HCT116 (cell line): Measurements from ENCODE around the gene EXOC4. TPM values are rescaled to one million over a fixed set of nuclear protein-coding genes. Genes with fewer than 3 reads are reported as not detected.

Experiments used
- ATAC-seq: fragments of 200-7000 bp; cut with Tn5 transposase; 2 replicates; pipeline ENCODE4 v1.9.1; 2020; ENCODE audit warnings: mild to moderate bottlenecking, moderate library complexity
- BruUV-seq: library from RNA; stranded (reverse); fragments of 400-500 nt; replicated peaks from 2 replicates; lab custom pipeline; 2021; lab: Mats Ljungman, UMichigan
- CTCF ChIA-PET: fragments of 300-600 bp; sonication (Branson Sonifier 250); formaldehyde crosslinking; loops from one replicate; lab custom pipeline; 2021; ENCODE audit warnings: antibody characterized with exemption; lab: Charles Lee
- POLR2A ChIA-PET: fragments of 300-600, 350-600 bp; sonication (Branson Sonifier 250); formaldehyde crosslinking; loops from one replicate; lab custom pipeline; 2021; ENCODE audit warnings: antibody characterized with exemption; lab: Charles Lee
- RAD21 ChIA-PET, 2 experiments: fragments of 300-600 bp; sonication (Branson Sonifier 250); formaldehyde crosslinking; loops; one replicate each; lab custom pipeline; 2023; ENCODE audit warnings: low total read pairs in 2 of 2; ENCODE audit not compliant: uncharacterized antibody in 2 of 2, unreplicated experiment in 2 of 2, low non-redundant PET in 1 of 2; lab: Charles Lee
- DNase-seq: peaks from one replicate; pipeline ENCODE4 v3.0.0-alpha.2; 2010; ENCODE audit warnings: low read depth, low spot score
- H2AFZ ChIP-seq: fragments of 200-600 bp; shearing (Covaris generic), sonication (generic); 2 replicates; pipeline ENCODE4 v1.6.1; 2017; ENCODE audit warnings: low read depth, mixed run types, mixed read lengths, antibody characterized with exemption, low read length; ENCODE audit not compliant: poor library complexity, severe bottlenecking
- H3K27ac ChIP-seq: 2 replicates; pipeline ENCODE4 v1.5.1; 2012; ENCODE audit warnings: low read depth, low read length
- H3K27me3 ChIP-seq: fragments of 200-600 bp; sonication (generic); 2 replicates; pipeline ENCODE4 v1.6.1; 2016; ENCODE audit warnings: mixed run types, low read length, mixed read lengths; ENCODE audit not compliant: insufficient read depth
- H3K36me3 ChIP-seq, 2 experiments: fragments of 200-500 bp in 1 of 2; fragments of 200-600 bp in 1 of 2; sonication (Bioruptor generic) in 1 of 2; sonication (generic) in 1 of 2; 2 replicates each; pipeline versions ENCODE4 v1.5.1 to v1.6.1; 2014 to 2016; ENCODE audit warnings: low read length in 2 of 2, inconsistent platforms in 1 of 2, mixed read lengths in 1 of 2, mixed run types in 1 of 2; ENCODE audit not compliant: insufficient read depth in 2 of 2, control insufficient read depth in 1 of 2
- H3K4me1 ChIP-seq, 2 experiments: fragments of 200-600 bp in 1 of 2; sonication (generic) in 1 of 2; 2 replicates each; pipeline versions ENCODE4 v1.5.1 to v1.6.1; 2012 to 2017; ENCODE audit warnings: low read length in 2 of 2, inconsistent platforms in 1 of 2, mild to moderate bottlenecking in 1 of 2, mixed read lengths in 1 of 2, mixed run types in 1 of 2, moderate library complexity in 1 of 2; ENCODE audit not compliant: insufficient read depth in 2 of 2, control insufficient read depth in 1 of 2
- H3K4me2 ChIP-seq: fragments of 200-600 bp; sonication (generic); 2 replicates; pipeline ENCODE4 v1.6.1; 2017; ENCODE audit warnings: mixed run types, low read length, mixed read lengths
- H3K4me3 ChIP-seq, 2 experiments: fragments of 200-600 bp in 1 of 2; sonication (generic) in 1 of 2; replicated peaks in 1 of 2; 2 replicates each; pipeline ENCODE4 v1.5.1; 2011 to 2016; ENCODE audit warnings: low read length in 2 of 2, control low read depth in 1 of 2, low read depth in 1 of 2, mild to moderate bottlenecking in 1 of 2, mixed read lengths in 1 of 2, mixed run types in 1 of 2
- H3K79me2 ChIP-seq: fragments of 200-600 bp; sonication (generic); 2 replicates; pipeline ENCODE4 v1.6.1; 2017; ENCODE audit warnings: mild to moderate bottlenecking, mixed run types, low read length, moderate library complexity, mixed read lengths; ENCODE audit not compliant: insufficient read depth
- H3K9ac ChIP-seq: fragments of 200-600 bp; sonication (generic); 2 replicates; pipeline ENCODE4 v1.6.1; 2016; ENCODE audit warnings: low read length, mixed read lengths
- H3K9me2 ChIP-seq: fragments of 200-600 bp; sonication (generic), shearing (Covaris generic); 2 replicates; pipeline ENCODE4 v1.6.1; 2017; ENCODE audit warnings: mixed run types, mild to moderate bottlenecking, moderate library complexity; ENCODE audit not compliant: insufficient read depth
- H3K9me3 ChIP-seq, 2 experiments: fragments of 200-500 bp in 1 of 2; fragments of 200-600 bp in 1 of 2; sonication (Bioruptor generic) in 1 of 2; sonication (generic) in 1 of 2; 2 replicates each; pipeline ENCODE4 v1.6.1; 2014 to 2017; ENCODE audit warnings: low read length in 2 of 2, mixed read lengths in 2 of 2, inconsistent platforms in 1 of 2, low read depth in 1 of 2, mild to moderate bottlenecking in 1 of 2, mixed run types in 1 of 2, moderate library complexity in 1 of 2; ENCODE audit not compliant: control insufficient read depth in 1 of 2, insufficient read depth in 1 of 2
- H4K20me1 ChIP-seq: fragments of 200-600 bp; sonication (generic), shearing (Covaris generic); 2 replicates; pipeline ENCODE4 v1.6.1; 2017; ENCODE audit warnings: mixed run types, mild to moderate bottlenecking, moderate library complexity; ENCODE audit not compliant: insufficient read depth
- CBX3 ChIP-seq: IDR thresholded peaks from 2 replicates; pipeline ENCODE4 v1.6.1; 2012; ENCODE audit warnings: low read depth
- CEBPB ChIP-seq: IDR thresholded peaks from 2 replicates; pipeline ENCODE4 v1.6.1; 2012; ENCODE audit warnings: low read depth
- CTCF ChIP-seq, 3 experiments: fragments of 200-600 bp in 1 of 3; sonication (generic) in 1 of 3; IDR thresholded peaks in 2 of 3; conservative IDR thresholded peaks in 1 of 3; 2 replicates each; pipeline ENCODE4 v1.5.1; 2012 to 2017; ENCODE audit warnings: low read depth in 2 of 3, low read length in 2 of 3, antibody characterized with exemption in 1 of 3, borderline replicate concordance in 1 of 3, control low read depth in 1 of 3, mild to moderate bottlenecking in 1 of 3, mixed read lengths in 1 of 3, mixed run types in 1 of 3, moderate library complexity in 1 of 3; ENCODE audit not compliant: insufficient read depth in 1 of 3
- EGR1 ChIP-seq: IDR thresholded peaks from 2 replicates; pipeline ENCODE4 v1.6.1; 2012; ENCODE audit warnings: low read depth
- ELF1 ChIP-seq: IDR thresholded peaks from 2 replicates; pipeline ENCODE4 v1.6.1; 2012; ENCODE audit warnings: low read depth, borderline replicate concordance
- EZH2 ChIP-seq: fragments of 200-600 bp; sonication (generic); IDR thresholded peaks from 2 replicates; pipeline ENCODE4 v1.6.1; 2017; ENCODE audit warnings: antibody characterized with exemption, mixed run types
- EZH2phosphoT487 ChIP-seq: fragments of 200-600 bp; IDR thresholded peaks from 2 replicates; pipeline ENCODE4 v1.6.1; 2018; ENCODE audit warnings: antibody characterized with exemption, borderline replicate concordance
- FOSL1 ChIP-seq: IDR thresholded peaks from 2 replicates; pipeline ENCODE4 v1.6.1; 2012; ENCODE audit warnings: low read depth
- MAX ChIP-seq: IDR thresholded peaks from 2 replicates; pipeline ENCODE4 v1.6.1; 2012
- POLR2AphosphoS5 ChIP-seq: IDR thresholded peaks from 2 replicates; pipeline ENCODE4 v1.6.1; 2011; ENCODE audit warnings: mild to moderate bottlenecking, low read depth, low read length, moderate library complexity
- REST ChIP-seq: IDR thresholded peaks from 2 replicates; pipeline ENCODE4 v1.6.1; 2012; ENCODE audit warnings: low read depth
- SP1 ChIP-seq: IDR thresholded peaks from 2 replicates; pipeline ENCODE4 v1.6.1; 2012; ENCODE audit warnings: low read depth
- YY1 ChIP-seq: IDR thresholded peaks from 2 replicates; pipeline ENCODE4 v1.6.1; 2011; ENCODE audit warnings: low read length, low read depth, moderate library complexity, mild to moderate bottlenecking; ENCODE audit not compliant: insufficient replicate concordance; ENCODE audit errors: extremely low read depth
- ZBTB33 ChIP-seq: IDR thresholded peaks from 2 replicates; pipeline ENCODE4 v1.6.1; 2011; ENCODE audit warnings: mild to moderate bottlenecking, low read length, moderate library complexity; ENCODE audit not compliant: insufficient replicate concordance; ENCODE audit errors: extremely low read depth
- ZFX ChIP-seq: fragments of 450-650 bp; IDR thresholded peaks from 2 replicates; pipeline ENCODE4 v1.6.1; 2017
- intact Hi-C: fragments of 100-400 bp; cut with micrococcal nuclease; formaldehyde crosslinking; loops from 2 replicates; pipeline ENCODE4 v1.10.0; 2022
- total RNA-seq: library from RNA; stranded (reverse); gene quantifications from one replicate; pipeline ENCODE4 v1.2.1, GENCODE V29; 2021; ENCODE audit not compliant: unreplicated experiment
- TF ChIP-seq, protein P1 (sequence below): IDR thresholded peaks from 2 replicates; pipeline ENCODE4 v1.6.1; 2012

Gene EXOC4
- total RNA-seq, 1 experiment from 2014 or later, result 40.3 TPM

DNA sequence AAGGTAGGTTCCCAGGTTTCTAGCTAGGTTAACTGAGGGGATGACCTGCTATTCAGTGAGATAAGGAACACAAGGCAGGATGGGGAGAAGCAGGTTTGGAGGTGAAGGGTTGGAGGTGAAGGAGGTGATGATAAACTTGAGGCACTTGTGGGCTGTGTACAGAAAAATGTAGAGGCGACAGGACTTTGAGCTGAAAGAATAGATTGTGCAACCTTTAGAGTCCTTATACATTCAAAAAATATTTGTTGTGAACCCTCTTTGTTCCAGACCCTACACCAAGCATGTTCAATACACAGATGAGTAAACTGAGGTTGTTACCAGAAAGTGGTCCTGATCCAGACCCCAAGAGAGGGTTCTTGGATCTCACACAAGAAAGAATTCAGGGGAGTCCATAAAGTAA is 828.8 kb downstream of the EXOC4 start:
- Histone ChIP-seq H3K9me2 (no peaks in the 10 kb centered on the region), H2AFZ (no peak overlapping the region), H4K20me1 (no peaks in the 10 kb centered on the region), H3K27me3 (no peaks in the 10 kb centered on the region), H3K4me3 (no peak overlapping the region), H3K36me3 (no peaks in the 10 kb centered on the region), H3K4me1 (peaks cover 0 to 6% of the 10 kb centered on the region in 2 experiments; a peak in 1 of 4 replicates), H3K9me3 (no peaks in the 10 kb centered on the region), H3K9ac (no peak overlapping the region), H3K27ac (no peak overlapping the region), H3K4me2 (no peak overlapping the region), H3K79me2 (no peaks in the 10 kb centered on the region)
- intact Hi-C loops, result no loop called here
- no TSS peak for BruUV-seq
- DNase-seq (no peak), ATAC-seq (no peak)
- ChIA-PET CTCF (no interaction called here), POLR2A (no interaction called here), RAD21 (no interaction called here)
- TF ChIP-seq SP1 (no peak), POLR2AphosphoS5 (no peak), REST (no peak), CTCF (IDR thresholded peaks at IDR 0.05 in 2 of 3, conservative IDR thresholded peaks at IDR 0.05 in 1 of 3; ENCODE audit: borderline replicate concordance in 1 of 3, insufficient read depth in 1 of 3, low read depth in 2 of 3, low read length in 2 of 3) (no peak), EGR1 (no peak), CEBPB (no peak), ZBTB33 (no peak), YY1 (no peak), ZFX (no peak), MAX (no peak), CBX3 (no peak), EZH2phosphoT487 (no peak), ELF1 (no peak), EZH2 (no peak), FOSL1 (no peak)
- TF ChIP-seq, protein P1, sequence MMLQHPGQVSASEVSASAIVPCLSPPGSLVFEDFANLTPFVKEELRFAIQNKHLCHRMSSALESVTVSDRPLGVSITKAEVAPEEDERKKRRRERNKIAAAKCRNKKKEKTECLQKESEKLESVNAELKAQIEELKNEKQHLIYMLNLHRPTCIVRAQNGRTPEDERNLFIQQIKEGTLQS, result no peak
